GM12878 (cell line): ENCODE measurements around the gene SLC4A8. TPM values are rescaled to one million over a fixed set of nuclear protein-coding genes. Genes with fewer than 3 reads are reported as not detected.

ENCODE experiments used
- ATAC-seq: fragments of 200-7000 bp; cut with Tn5 transposase; 3 replicates; pipeline ENCODE4 v1.9.1; 2020; ENCODE audit warnings: mild to moderate bottlenecking, moderate library complexity
- BruUV-seq: library from RNA; stranded (reverse); fragments of 400-500 nt; replicated peaks from 2 replicates; lab custom pipeline; 2021; lab: Mats Ljungman, UMichigan
- CTCF ChIA-PET: fragments of 300-600 bp; sonication (Branson Sonifier 250); formaldehyde crosslinking; extraction: SDS; loops from one replicate; lab custom pipeline; 2021; ENCODE audit warnings: inconsistent platforms; lab: Yijun Ruan, JAX
- POLR2A ChIA-PET: fragments of 350-600 bp; formaldehyde crosslinking; extraction: SDS; loops from one replicate; lab custom pipeline; 2021; ENCODE audit warnings: inconsistent platforms; lab: Charles Lee
- RAD21 ChIA-PET: fragments of 300-600 bp; sonication (Branson Sonifier 250); formaldehyde crosslinking; loops from one replicate; lab custom pipeline; 2023; ENCODE audit warnings: antibody characterized with exemption; ENCODE audit not compliant: unreplicated experiment; lab: Charles Lee
- SMC1A ChIA-PET: fragments of 300-600 bp; sonication (Branson Sonifier 250); formaldehyde crosslinking; loops from one replicate; lab custom pipeline; 2023; ENCODE audit not compliant: unreplicated experiment, uncharacterized antibody; lab: Charles Lee
- DNase-seq: peaks from one replicate; pipeline ENCODE4 v3.0.0-alpha.2; 2011; ENCODE audit warnings: low read depth, low spot score
- FAIRE-seq: peaks from 3 replicates; lab custom pipeline; 2011; peaks lifted over from hg19 to GRCh38; lab: Jason Lieb, UNC
- H2AFZ ChIP-seq: 2 replicates; pipeline ENCODE4 v1.6.0; 2011; ENCODE audit warnings: low read depth, low read length, control low read depth; ENCODE audit not compliant: control insufficient read depth
- H3K27ac ChIP-seq: 2 replicates; pipeline ENCODE4 v1.5.1; 2011; ENCODE audit warnings: control low read depth; ENCODE audit not compliant: control insufficient read depth, insufficient read depth
- H3K27me3 ChIP-seq, 2 experiments: replicated peaks in 1 of 2; 2 replicates each; pipeline versions ENCODE4 v1.6.0 to v1.6.1; 2011; ENCODE audit warnings: low read length in 1 of 2; ENCODE audit not compliant: control insufficient read depth in 2 of 2, insufficient read depth in 2 of 2
- H3K36me3 ChIP-seq, 2 experiments: 2 replicates each; pipeline ENCODE4 v1.5.1; 2011; ENCODE audit warnings: low read length in 1 of 2; ENCODE audit not compliant: control insufficient read depth in 2 of 2, insufficient read depth in 2 of 2
- H3K4me1 ChIP-seq: 2 replicates; pipeline ENCODE4 v1.6.1; 2011; ENCODE audit warnings: mild to moderate bottlenecking, low read length, moderate library complexity, mixed read lengths; ENCODE audit not compliant: control insufficient read depth, insufficient read depth
- H3K4me2 ChIP-seq: 2 replicates; pipeline ENCODE4 v1.6.0; 2011; ENCODE audit warnings: control low read depth; ENCODE audit not compliant: control insufficient read depth, insufficient read depth
- H3K4me3 ChIP-seq: fragments of 200-600 bp; sonication (generic); 2 replicates; pipeline ENCODE4 v1.5.1; 2016
- H3K79me2 ChIP-seq: 2 replicates; pipeline ENCODE4 v1.6.0; 2011; ENCODE audit warnings: low read length; ENCODE audit not compliant: control insufficient read depth, insufficient read depth
- H3K9ac ChIP-seq: 2 replicates; pipeline ENCODE4 v1.8.0; 2011; ENCODE audit warnings: low read length, control low read depth, mixed read lengths; ENCODE audit not compliant: control insufficient read depth, insufficient read depth
- H3K9me3 ChIP-seq: replicated peaks from 3 replicates; pipeline ENCODE4 v1.5.1; 2011; ENCODE audit warnings: mild to moderate bottlenecking, low read length; ENCODE audit not compliant: control insufficient read depth, insufficient read depth
- H4K20me1 ChIP-seq: 2 replicates; pipeline ENCODE4 v1.6.0; 2011; ENCODE audit not compliant: control insufficient read depth, insufficient read depth
- BACH1 ChIP-seq: fragments of 450-650 bp; IDR thresholded peaks from 2 replicates; pipeline ENCODE4 v1.6.1; 2017; ENCODE audit warnings: mild to moderate bottlenecking, borderline replicate concordance
- BHLHE40 ChIP-seq, 2 experiments: fragments of 450-650 bp in 1 of 2; IDR thresholded peaks; 2 replicates each; pipeline ENCODE4 v1.6.1; 2011 to 2017; ENCODE audit warnings: low read depth in 2 of 2, borderline replicate concordance in 1 of 2, improper control_type of control experiment in 1 of 2, low read length in 1 of 2, mild to moderate bottlenecking in 1 of 2
- CREB1 ChIP-seq: IDR thresholded peaks from 2 replicates; pipeline ENCODE4 v1.6.1; 2012; ENCODE audit warnings: low read depth, mild to moderate bottlenecking, inconsistent platforms
- HCFC1 ChIP-seq: fragments of 150-350 bp; IDR thresholded peaks from 2 replicates; pipeline ENCODE4 v1.6.1; 2014; ENCODE audit warnings: low read length
- KDM1A ChIP-seq: fragments of 200-600 bp; sonication (generic); IDR thresholded peaks from 2 replicates; pipeline ENCODE4 v1.6.1; 2016; ENCODE audit warnings: borderline replicate concordance
- LARP7 ChIP-seq: fragments of 450-650 bp; IDR thresholded peaks from 2 replicates; pipeline ENCODE4 v1.6.1; 2017; ENCODE audit warnings: mild to moderate bottlenecking
- MYC ChIP-seq: IDR thresholded peaks from 2 replicates; pipeline ENCODE4 v1.6.1; 2011; ENCODE audit warnings: mild to moderate bottlenecking, low read length, moderate library complexity, inconsistent platforms; ENCODE audit not compliant: insufficient read depth, insufficient replicate concordance, insufficient read length, severe bottlenecking
- NBN ChIP-seq: fragments of 450-650 bp; IDR thresholded peaks from 2 replicates; pipeline ENCODE4 v1.6.1; 2016
- NFYA ChIP-seq: IDR thresholded peaks from 2 replicates; pipeline ENCODE4 v1.6.1; 2011; ENCODE audit warnings: low read depth, mild to moderate bottlenecking, low read length, improper control_type of control experiment, borderline replicate concordance
- NR2C1 ChIP-seq: fragments of 450-650 bp; IDR thresholded peaks from 2 replicates; pipeline ENCODE4 v1.6.1; 2017; ENCODE audit warnings: antibody characterized with exemption, mild to moderate bottlenecking, moderate library complexity
- NRF1 ChIP-seq: conservative IDR thresholded peaks from 2 replicates; pipeline ENCODE4 v1.6.1; 2011; ENCODE audit warnings: mild to moderate bottlenecking, low read depth, low read length, improper control_type of control experiment
- STAT1 ChIP-seq: fragments of 450-650 bp; conservative IDR thresholded peaks from 2 replicates; pipeline ENCODE4 v1.6.1; 2014; ENCODE audit warnings: antibody characterized with exemption, mild to moderate bottlenecking
- USF1 ChIP-seq: IDR thresholded peaks from 2 replicates; pipeline ENCODE4 v1.6.1; 2011; ENCODE audit warnings: borderline replicate concordance, low read depth, mild to moderate bottlenecking, moderate library complexity, mixed read lengths, low read length; ENCODE audit not compliant: insufficient read depth; ENCODE audit errors: extremely low read length
- ZNF687 ChIP-seq: fragments of 450-650 bp; IDR thresholded peaks from 2 replicates; pipeline ENCODE4 v1.6.1; 2017; ENCODE audit warnings: mild to moderate bottlenecking, moderate library complexity
- WGBS: methylation state at CpG from one replicate; pipeline ENCODE4 v1.1.6; 2016; ENCODE audit warnings: low lambda C conversion rate; ENCODE audit not compliant: insufficient replicate concordance, insufficient coverage; ENCODE audit errors: missing lambda C conversion rate; 5-methylcytosine and 5-hydroxymethylcytosine counted together
- in situ Hi-C: fragments of 300-500 bp; cut with MboI; formaldehyde crosslinking; loops from 9 replicates; pipeline ENCODE4 v1.14.3; 2018; ENCODE audit warnings: mixed read lengths
- intact Hi-C: fragments of 100-400 bp; cut with micrococcal nuclease; formaldehyde crosslinking; loops from one replicate; pipeline ENCODE4 v1.14.2; 2022; ENCODE audit not compliant: unreplicated experiment
- polyA plus RNA-seq, 11 experiments: library from polyadenylated mRNA; depleted of rRNA in 4 of 11; unstranded in 6 of 11; stranded (reverse) in 5 of 11; fragments of >200 nt; fragmentation: Nextera tagmentation in 4 of 11; fragmentation: Illumina TruSeq in 1 of 11; extraction: Ambion mirVana in 4 of 11; extraction: Trizol in 1 of 11; gene quantifications; 1 replicate in 1 of 11; 2 replicates in 10 of 11; pipeline versions ENCODE4 v1.2.1 to v1.2.3, GENCODE V29; 2011 to 2016; ENCODE audit warnings: inconsistent platforms in 2 of 11, missing spikeins in 2 of 11, low read depth in 1 of 11
- total RNA-seq, 4 experiments: library from RNA; depleted of rRNA in 3 of 4; stranded (reverse); fragments of >200 nt in 3 of 4; fragmentation: Illumina TruSeq in 1 of 4; extraction: Trizol in 1 of 4; gene quantifications; 2 replicates each; pipeline versions ENCODE4 v1.2.1 to v1.2.3, GENCODE V29; 2013 to 2021
- TF ChIP-seq, protein P1 (sequence below): fragments of 450-650 bp; IDR thresholded peaks from 2 replicates; pipeline ENCODE4 v1.6.1; 2017; ENCODE audit warnings: low read depth, mild to moderate bottlenecking, moderate library complexity
- TF ChIP-seq, protein P2 (sequence below), 3 experiments: IDR thresholded peaks in 2 of 3; conservative IDR thresholded peaks in 1 of 3; 2 replicates each; pipeline ENCODE4 v1.5.1; 2011; ENCODE audit warnings: low read depth in 3 of 3, low read length in 3 of 3, mild to moderate bottlenecking in 3 of 3, control low read depth in 2 of 3, moderate library complexity in 2 of 3, inconsistent platforms in 1 of 3, mixed read lengths in 1 of 3; ENCODE audit not compliant: control insufficient read depth in 2 of 3, insufficient read depth in 1 of 3; ENCODE audit errors: extremely low read depth in 1 of 3

The SLC4A8 gene
- total and polyA plus RNA-seq, 10 of the 15 experiments (the other 5 are each of a cell fraction or from before 2014, with no cell fraction given): 1.4 to 7.7 (median 3.7) TPM

- RAD21 ChIA-PET: no interaction called here
- POLR2A ChIA-PET: no interaction called here
These were observed 8.3 kb downstream of the SLC4A8 start for GRCh38 chr12:51432921-51433320.

More at GRCh38 chr12:51432921-51433320, 8.3 kb downstream of the SLC4A8 start:
- in situ Hi-C loops: no loop called here
- intact Hi-C loops: no loop called here
- H3K4me1 ChIP-seq: no peaks in the 10 kb centered on the region
- H3K9ac ChIP-seq: no peak overlapping the region
- CTCF ChIA-PET: interaction anchor here (1.1 to 3.0 kb wide), 2 partner anchors 11 to 114 kb away, joined by 3 to 12 read pairs; no protein-coding TSS in a partner anchor
- no peak for TF ChIP-seq HCFC1
- TF ChIP-seq NRF1: no peak
- TF ChIP-seq CREB1: no peak
- no peak for TF ChIP-seq NFYA
- no peak for TF ChIP-seq MYC
- no peak for TF ChIP-seq STAT1
- no peak for TF ChIP-seq NBN
- TF ChIP-seq BHLHE40 (IDR thresholded peaks at IDR 0.05; ENCODE audit: borderline replicate concordance in 1 of 2, low read depth in 2 of 2, low read length in 1 of 2): no peak
- no peak for TF ChIP-seq LARP7
- TF ChIP-seq ZNF687: no peak
- TF ChIP-seq, protein P1, sequence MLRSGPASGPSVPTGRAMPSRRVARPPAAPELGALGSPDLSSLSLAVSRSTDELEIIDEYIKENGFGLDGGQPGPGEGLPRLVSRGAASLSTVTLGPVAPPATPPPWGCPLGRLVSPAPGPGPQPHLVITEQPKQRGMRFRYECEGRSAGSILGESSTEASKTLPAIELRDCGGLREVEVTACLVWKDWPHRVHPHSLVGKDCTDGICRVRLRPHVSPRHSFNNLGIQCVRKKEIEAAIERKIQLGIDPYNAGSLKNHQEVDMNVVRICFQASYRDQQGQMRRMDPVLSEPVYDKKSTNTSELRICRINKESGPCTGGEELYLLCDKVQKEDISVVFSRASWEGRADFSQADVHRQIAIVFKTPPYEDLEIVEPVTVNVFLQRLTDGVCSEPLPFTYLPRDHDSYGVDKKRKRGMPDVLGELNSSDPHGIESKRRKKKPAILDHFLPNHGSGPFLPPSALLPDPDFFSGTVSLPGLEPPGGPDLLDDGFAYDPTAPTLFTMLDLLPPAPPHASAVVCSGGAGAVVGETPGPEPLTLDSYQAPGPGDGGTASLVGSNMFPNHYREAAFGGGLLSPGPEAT: no peak
- TF ChIP-seq, protein P2, sequence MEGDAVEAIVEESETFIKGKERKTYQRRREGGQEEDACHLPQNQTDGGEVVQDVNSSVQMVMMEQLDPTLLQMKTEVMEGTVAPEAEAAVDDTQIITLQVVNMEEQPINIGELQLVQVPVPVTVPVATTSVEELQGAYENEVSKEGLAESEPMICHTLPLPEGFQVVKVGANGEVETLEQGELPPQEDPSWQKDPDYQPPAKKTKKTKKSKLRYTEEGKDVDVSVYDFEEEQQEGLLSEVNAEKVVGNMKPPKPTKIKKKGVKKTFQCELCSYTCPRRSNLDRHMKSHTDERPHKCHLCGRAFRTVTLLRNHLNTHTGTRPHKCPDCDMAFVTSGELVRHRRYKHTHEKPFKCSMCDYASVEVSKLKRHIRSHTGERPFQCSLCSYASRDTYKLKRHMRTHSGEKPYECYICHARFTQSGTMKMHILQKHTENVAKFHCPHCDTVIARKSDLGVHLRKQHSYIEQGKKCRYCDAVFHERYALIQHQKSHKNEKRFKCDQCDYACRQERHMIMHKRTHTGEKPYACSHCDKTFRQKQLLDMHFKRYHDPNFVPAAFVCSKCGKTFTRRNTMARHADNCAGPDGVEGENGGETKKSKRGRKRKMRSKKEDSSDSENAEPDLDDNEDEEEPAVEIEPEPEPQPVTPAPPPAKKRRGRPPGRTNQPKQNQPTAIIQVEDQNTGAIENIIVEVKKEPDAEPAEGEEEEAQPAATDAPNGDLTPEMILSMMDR (IDR thresholded peaks at IDR 0.05 in 2 of 3, conservative IDR thresholded peaks at IDR 0.05 in 1 of 3; ENCODE audit: control insufficient read depth in 2 of 3, extremely low read depth in 1 of 3, insufficient read depth in 1 of 3, low read depth in 3 of 3, low read length in 3 of 3): no peak
- no peak for TF ChIP-seq KDM1A
- TF ChIP-seq BACH1: no peak
- no peak for TF ChIP-seq NR2C1
- TF ChIP-seq USF1: no peak
- H3K79me2 ChIP-seq: no peaks in the 10 kb centered on the region
- FAIRE-seq: no peak
- H3K27me3 ChIP-seq: no peaks in the 10 kb centered on the region
- H2AFZ ChIP-seq: no peak overlapping the region
- H3K9me3 ChIP-seq: no peaks in the 10 kb centered on the region
- H3K36me3 ChIP-seq: no peaks in the 10 kb centered on the region
- H3K4me2 ChIP-seq: no peak overlapping the region
- H4K20me1 ChIP-seq: no peaks in the 10 kb centered on the region
- DNase-seq: no peak
- SMC1A ChIA-PET: interaction anchor here (1.0 kb wide), 1 partner anchor 10 kb away, joined by 3 read pairs; no protein-coding TSS in a partner anchor
- no peak for ATAC-seq
- no TSS peak for BruUV-seq
- no peak overlapping the region for H3K4me3 ChIP-seq
- 72% methylated on average over 2 of the region's 2 CpGs for WGBS
- no peak overlapping the region for H3K27ac ChIP-seq
